HG03460 (cell line): Measurements from ENCODE around the gene XYLT1.

ENCODE experiments used
- ATAC-seq: cut with Tn5 transposase; IDR thresholded peaks from one replicate; pipeline ENCODE4 v1.9.1; 2021; ENCODE audit not compliant: unreplicated experiment

The XYLT1 gene

DNA sequence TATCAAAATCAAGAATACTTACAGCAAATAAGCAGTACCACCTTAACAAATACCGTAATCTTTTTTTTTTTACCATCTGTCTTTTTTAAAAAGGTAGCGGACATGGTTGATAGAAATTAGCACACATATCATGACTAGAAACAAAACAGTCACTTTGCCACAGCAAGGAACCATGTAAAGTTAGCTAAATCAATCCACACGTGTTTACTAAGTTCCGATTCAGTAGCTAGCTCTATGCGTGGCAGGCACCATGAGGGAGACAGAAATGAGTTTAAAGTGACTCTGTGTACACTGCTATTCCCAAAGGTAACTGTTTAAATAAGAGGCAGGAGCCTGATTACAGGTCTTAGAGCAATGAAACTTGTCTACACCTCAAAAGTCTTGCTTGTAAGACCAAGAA lies 108.6 kb downstream of the XYLT1 start:
- no peak for ATAC-seq

DNA sequence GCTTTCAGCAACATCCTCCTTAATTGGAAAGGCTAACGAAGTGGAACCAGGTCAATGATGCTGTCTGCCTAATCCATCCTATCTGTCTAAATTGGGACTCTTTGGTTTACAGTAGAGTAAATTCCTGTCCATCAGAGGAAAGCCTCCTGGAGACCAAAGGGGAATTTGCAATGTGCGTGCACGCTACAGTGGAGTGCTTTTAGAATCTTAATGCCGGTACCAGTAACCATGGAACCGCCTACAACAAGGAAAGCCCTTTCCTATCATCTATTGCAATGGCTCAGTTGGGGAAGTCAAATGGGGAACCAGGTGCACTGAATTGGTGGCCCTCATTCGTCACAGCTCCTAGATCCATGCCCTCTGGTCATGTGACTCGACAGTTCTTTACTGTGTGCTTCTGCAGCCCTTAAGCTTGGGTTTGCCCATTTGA lies 110.1 kb downstream of the XYLT1 start:
- no peak for ATAC-seq

DNA sequence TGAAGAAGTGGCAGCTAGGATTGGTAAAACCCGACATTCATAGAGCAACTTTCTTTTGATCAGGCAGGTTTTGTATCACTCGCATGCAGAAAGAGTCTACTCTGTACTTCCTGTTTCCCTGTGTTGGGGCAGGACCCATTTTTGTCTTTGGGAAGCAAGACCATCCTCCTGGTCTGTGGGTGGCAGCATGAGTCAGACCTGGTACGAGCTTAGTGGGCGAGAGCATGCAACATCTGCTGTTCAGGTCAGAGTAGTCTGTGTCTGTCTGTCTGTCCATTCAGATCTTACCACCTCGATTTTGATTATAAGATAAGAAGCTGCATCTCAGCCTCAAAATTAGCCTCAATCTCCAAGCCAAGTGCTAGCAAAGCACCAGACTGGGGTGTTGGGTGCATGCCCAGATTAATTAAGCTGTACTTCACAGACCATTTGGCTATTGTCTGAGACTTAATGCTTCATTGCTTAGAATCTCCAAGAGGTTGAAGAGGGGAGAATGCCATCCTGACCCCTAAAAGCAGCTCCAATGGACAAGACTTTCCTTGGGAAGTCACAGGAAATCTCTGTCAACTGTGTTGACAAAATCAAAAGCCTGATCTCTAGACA lies 110.9 kb downstream of the XYLT1 start:
- no peak for ATAC-seq

DNA sequence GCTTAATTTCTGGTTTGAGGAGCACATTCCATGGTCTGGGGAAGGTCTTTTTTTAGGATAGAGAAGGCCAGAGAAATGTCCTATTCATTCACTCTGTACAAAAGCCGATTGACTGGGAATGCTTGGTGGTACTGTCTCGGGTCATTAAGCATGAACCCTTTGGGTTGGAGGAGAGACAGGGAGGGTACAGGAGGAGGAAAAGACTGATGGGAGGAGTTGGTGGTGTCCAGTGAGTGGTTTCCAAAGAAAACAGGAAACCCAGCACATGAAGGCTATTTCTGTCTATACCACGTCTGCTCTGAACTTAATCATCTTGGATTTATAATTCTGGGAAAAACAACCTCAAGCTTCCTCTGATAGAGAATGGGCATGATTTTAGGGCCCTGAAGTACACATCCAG lies 111.9 kb downstream of the XYLT1 start:
- ATAC-seq: no peak

DNA sequence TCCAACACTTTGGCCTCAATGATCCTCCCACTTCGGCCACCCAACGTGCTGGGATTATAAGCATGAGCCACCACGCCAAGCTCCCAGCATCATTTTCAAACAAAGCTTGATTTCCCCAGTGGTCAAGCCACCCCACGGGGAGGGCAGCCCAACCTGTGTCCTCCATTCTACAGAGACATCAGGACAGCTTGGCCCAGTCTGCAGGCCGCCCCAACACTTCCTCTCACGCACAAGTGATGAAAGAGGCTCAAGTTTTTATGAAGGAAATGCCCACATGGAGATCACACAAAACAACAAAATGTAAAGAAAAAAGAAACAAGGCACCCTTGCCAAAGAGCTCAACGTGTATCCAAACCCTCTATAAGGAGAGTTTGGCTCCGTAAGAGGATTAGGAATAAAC lies 112.4 kb downstream of the XYLT1 start:
- no peak for ATAC-seq

- ATAC-seq: no peak
Observed at GRCh38 chr16:17357307-17358062, 113.3 kb downstream of the XYLT1 start.

GRCh38 chr16:17356243-17356933 lies 114.4 kb downstream of the XYLT1 start:
- ATAC-seq: no peak

DNA sequence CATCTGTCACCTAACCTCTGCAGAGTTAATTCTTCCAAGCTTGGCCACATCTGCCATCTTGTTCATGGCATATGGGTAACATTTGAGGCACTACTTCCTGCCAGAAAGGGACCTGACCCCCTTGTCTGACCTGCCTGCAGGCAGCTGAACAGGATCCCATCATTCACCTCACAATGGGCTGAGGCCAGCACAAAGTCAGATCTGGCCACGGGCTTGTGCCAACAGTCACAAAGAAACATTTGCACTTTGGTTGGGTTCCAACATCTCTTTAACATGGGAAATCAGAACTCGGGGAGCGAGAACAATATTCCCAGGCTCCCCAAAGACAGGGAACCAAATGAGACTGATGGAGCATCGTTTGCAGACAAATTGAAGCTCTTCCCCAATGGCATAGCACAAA lies 116.1 kb downstream of the XYLT1 start:
- no peak for ATAC-seq

- no peak for ATAC-seq
Observed at GRCh38 chr16:17354141-17354601, 116.6 kb downstream of the XYLT1 start.

- no peak for ATAC-seq
Observed at GRCh38 chr16:17353561-17353960, 117.2 kb downstream of the XYLT1 start.

- no peak for ATAC-seq
Observed at GRCh38 chr16:17351441-17352035, 119.2 kb downstream of the XYLT1 start.

GRCh38 chr16:17350207-17350606 lies 120.6 kb downstream of the XYLT1 start:
- ATAC-seq: no peak

GRCh38 chr16:17348826-17349225 lies 121.9 kb downstream of the XYLT1 start:
- no peak for ATAC-seq

DNA sequence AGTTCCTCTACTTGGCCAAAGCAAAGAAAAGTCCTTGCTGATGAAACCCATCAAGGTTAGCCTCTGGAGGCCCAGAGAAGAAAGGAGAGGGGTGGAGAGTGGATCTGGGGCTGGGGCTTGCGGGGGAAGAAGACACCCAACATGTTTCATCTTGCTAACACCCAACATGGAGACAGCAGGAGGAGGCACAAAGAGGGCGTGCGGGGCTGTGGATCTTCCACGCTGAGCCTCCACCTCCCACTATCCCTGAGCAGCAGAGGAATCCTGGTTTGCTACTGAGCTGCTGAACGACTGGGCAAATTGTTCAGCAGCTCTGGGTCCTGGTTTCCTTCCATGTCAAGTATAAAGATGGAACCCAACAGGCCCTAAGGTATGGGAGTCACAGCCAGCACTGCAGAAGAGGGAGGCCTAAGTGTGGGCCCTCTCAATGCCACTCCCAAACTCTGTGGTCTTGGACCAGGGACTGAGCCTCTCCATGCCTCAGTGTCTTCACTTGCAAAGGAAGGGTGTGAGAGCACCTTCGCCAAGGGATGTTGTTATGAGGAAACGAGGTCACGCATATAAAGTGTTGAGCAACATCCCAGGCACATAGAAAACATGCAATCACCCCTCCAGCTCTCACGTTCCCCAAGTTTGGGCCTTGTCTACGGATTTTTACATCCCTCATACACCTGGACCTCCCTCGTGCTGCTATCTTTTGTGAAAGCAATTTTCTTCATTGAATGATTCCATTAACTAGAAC lies 122.5 kb downstream of the XYLT1 start:
- no peak for ATAC-seq

DNA sequence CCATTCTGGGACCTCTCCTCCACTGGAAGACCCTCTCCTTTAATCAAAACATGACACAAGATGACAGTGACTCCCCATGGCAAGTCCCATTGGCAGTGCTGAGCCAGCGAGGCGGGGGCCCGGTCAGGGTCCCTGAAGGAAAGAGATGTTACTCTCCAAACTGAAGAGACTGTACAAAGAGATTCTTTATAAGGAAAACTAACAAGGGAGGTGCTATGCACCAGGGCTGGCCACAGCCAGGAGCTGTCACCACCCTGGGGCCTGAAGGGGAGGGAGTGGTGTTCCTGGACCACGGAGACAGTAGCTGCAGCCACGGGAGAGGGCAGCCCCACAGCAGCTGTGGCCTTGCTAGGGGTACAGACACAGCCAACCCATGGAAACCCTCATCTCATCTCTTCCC lies 123.1 kb downstream of the XYLT1 start:
- ATAC-seq: no peak

DNA sequence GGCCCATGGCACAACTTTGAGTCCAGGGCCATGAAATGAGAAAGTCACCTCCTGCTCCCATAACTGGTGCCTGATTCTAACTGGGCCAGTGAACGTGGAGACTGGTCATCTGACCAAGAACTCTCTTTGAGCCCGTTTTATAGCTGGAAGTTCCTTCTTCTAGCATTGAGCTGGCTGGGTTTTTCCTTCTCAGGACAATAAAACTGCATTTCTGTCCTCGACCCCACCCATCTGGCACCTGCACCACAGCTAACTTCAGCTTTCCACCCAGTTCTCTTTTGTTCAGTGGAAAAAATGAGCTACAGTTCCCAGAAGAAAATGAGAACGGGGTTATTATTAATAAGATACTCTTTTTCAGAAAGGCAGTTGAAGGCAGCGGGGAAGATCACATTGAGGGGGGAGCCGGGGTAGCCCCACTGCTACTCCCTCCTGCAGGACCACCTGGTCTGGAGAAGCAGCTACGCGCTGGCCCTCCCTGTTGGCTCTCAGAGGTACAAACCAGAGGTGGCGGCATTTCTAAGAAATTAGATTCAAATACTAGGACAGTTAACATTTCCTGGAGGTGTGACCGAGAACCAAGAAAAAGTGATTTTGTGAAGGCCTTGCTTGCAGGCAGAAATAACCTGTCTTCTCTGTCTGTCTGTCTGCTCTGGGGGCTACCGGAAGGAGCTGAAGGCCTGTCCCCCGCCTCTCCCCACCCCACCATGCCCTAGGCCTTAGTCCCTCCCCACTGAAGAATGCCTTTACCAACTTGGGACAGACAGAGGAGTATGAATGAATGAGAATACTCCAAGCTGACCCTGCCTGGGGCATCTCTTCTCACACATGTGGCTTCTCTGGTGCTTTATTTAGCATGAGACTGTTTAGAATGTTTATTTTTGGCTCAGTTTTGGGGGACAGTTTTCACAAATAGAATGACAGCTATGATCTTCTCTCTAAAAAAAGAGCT lies 123.9 kb downstream of the XYLT1 start:
- ATAC-seq: no peak

- ATAC-seq: no peak
Observed at GRCh38 chr16:17345043-17345442, 125.7 kb downstream of the XYLT1 start.

GRCh38 chr16:17343728-17344127 lies 127.0 kb downstream of the XYLT1 start:
- ATAC-seq: no peak

DNA sequence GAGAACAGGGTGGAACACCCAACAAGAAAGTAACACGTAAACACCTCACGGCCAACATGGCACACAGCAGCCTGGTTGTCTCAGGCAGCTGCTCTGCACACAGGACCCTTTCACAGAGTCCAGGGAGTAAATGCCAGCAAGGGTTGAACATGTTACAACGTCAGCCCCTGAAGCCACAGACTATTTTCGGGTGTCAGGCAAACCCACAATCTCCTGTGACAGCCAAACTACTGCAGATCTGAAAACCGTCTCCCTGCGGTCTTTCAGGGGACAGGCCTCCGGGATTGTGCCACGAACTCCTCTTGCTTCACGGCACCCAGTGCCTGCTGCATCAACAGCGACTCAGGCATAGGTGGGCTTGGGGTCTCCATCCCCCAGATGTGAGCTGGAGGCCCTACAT lies 127.7 kb downstream of the XYLT1 start:
- no peak for ATAC-seq

GRCh38 chr16:17342031-17342430 lies 128.7 kb downstream of the XYLT1 start:
- no peak for ATAC-seq
